Transverse colon (tissue), 4 donors: ENCODE measurements around the gene RPL15. TPM values are rescaled to one million over a fixed set of nuclear protein-coding genes. Genes with fewer than 3 reads are reported as not detected.
"Not testable (repeated sequence)": the region's sequence is repeated elsewhere in the genome, so short reads cannot be mapped to it uniquely, and the experiment has no call there.

Experiments
- DNase-seq: peaks from one replicate; pipeline ENCODE4 v3.0.0-alpha.2; 2019
- H3K27ac ChIP-seq, 4 donors: fragments of 200-600 bp; sonication (generic); 2 replicates each; pipeline ENCODE4 v1.5.1; 2016 to 2018; ENCODE audit warnings: inconsistent platforms in 4 of 4
- H3K27me3 ChIP-seq: fragments of 200-600 bp; sonication (generic); 2 replicates; pipeline ENCODE4 v1.5.1; 2017; ENCODE audit warnings: inconsistent platforms
- H3K36me3 ChIP-seq, 4 donors: fragments of 200-600 bp; sonication (generic); 2 replicates each; pipeline ENCODE4 v1.5.1; 2017 to 2019; ENCODE audit warnings: inconsistent platforms in 4 of 4
- H3K4me1 ChIP-seq, 4 donors: fragments of 200-600 bp; sonication (generic); 2 replicates each; pipeline ENCODE4 v1.5.1; 2017 to 2020; ENCODE audit warnings: inconsistent platforms in 4 of 4
- H3K4me3 ChIP-seq, 4 donors: fragments of 200-600 bp; sonication (generic); 1 replicate in 1 of 4; 2 replicates in 3 of 4; pipeline versions ENCODE4 v1.5.1 to v1.6.1; 2017 to 2019; ENCODE audit warnings: inconsistent platforms in 4 of 4
- H3K9me3 ChIP-seq, 2 donors: fragments of 200-600 bp; sonication (generic); 2 replicates each; pipeline ENCODE4 v1.5.1; 2017 to 2019; ENCODE audit warnings: inconsistent platforms in 2 of 2
- CTCF ChIP-seq, 5 experiments: fragments of 200-600 bp in 3 of 5; fragments of 450-650 bp in 2 of 5; sonication (generic) in 3 of 5; IDR thresholded peaks; 1 replicate in 2 of 5; 2 replicates in 3 of 5; pipeline ENCODE4 v1.5.1; 2016 to 2017; ENCODE audit warnings: antibody characterized with exemption in 5 of 5, inconsistent platforms in 3 of 5, mild to moderate bottlenecking in 2 of 5, moderate library complexity in 1 of 5
- EP300 ChIP-seq: sonication (generic); formaldehyde crosslinking; IDR thresholded peaks from one replicate; pipeline ENCODE4 v1.6.1; 2017; ENCODE audit warnings: antibody characterized with exemption, low read depth
- POLR2A ChIP-seq: fragments of 450-650 bp; IDR thresholded peaks from one replicate; pipeline ENCODE4 v1.6.1; 2016; ENCODE audit warnings: antibody characterized with exemption, mild to moderate bottlenecking, moderate library complexity
- POLR2AphosphoS5 ChIP-seq, 3 donors: sonication (generic); formaldehyde crosslinking; IDR thresholded peaks; one replicate each; pipeline ENCODE4 v1.6.1; 2016; ENCODE audit warnings: antibody characterized with exemption in 3 of 3
- WGBS, 2 donors: methylation state at CpG; one replicate each; pipeline ENCODE4 v1.1.5; 2018; ENCODE audit warnings: low coverage in 1 of 2; 5-methylcytosine and 5-hydroxymethylcytosine counted together
- in situ Hi-C, 4 donors: fragments of 200-750 bp; cut with MboI; loops; one replicate each; pipeline versions ENCODE4 v1.15.0 to v1.15.1; 2017; ENCODE audit warnings: low sequenced_read_pairs in 3 of 4, low pct_ligation_motif_present in 1 of 4, low pct_unique_long_range_greater_than_20kb in 1 of 4
- intact Hi-C: fragments of 100-400 bp; cut with DNase I; formaldehyde crosslinking; loops from one replicate; pipeline ENCODE4 v1.15.1; 2023; ENCODE audit warnings: low total_unique reads
- total RNA-seq, 4 donors: library from RNA; depleted of rRNA; stranded (reverse); fragments of >200 nt; gene quantifications; one replicate each; pipeline ENCODE4 v1.1.0, GENCODE V29; 2016

RPL15 gene
- total RNA-seq, 4 donors from 2014 or later, result 443 to 1,500 (median 1,074) TPM

GRCh38 chr3:23915537-23916108 lies 1.3 kb upstream of the RPL15 start:
- intact Hi-C loops (no loop called here), in situ Hi-C loops (no loop called here)
- H3K27ac ChIP-seq, result peak overlapping the region in 2 of 4 donors; percentile 93 to 97
- TF ChIP-seq POLR2AphosphoS5 (IDR thresholded peaks at IDR 0.05) (no peak), CTCF (IDR thresholded peaks at IDR 0.05) (no peak), EP300 (no peak), POLR2A (no peak)
- H3K4me1 ChIP-seq, result peaks cover 12 to 49% (median 25%) of the 10 kb centered on the region in 4 donors
- no peak for DNase-seq
- no peaks in the 10 kb centered on the region for H3K27me3 ChIP-seq
- H3K4me3 ChIP-seq, result peak overlapping the region in 3 of 4 donors; percentile 70 to 97 (median 73)
- H3K9me3 ChIP-seq, result no peaks in the 10 kb centered on the region
- peaks cover 0 to 13% (median 0%) of the 10 kb centered on the region in 4 donors for H3K36me3 ChIP-seq
- WGBS, 2 donors, result 56 to 70% methylated on average over 6 to 7 of the region's 7 CpGs

GRCh38 chr3:23916152-23916885 lies 613 bp upstream of the RPL15 start:
- peak overlapping the region; percentile 70 to 97 (median 72) for H3K4me3 ChIP-seq
- TF ChIP-seq POLR2AphosphoS5 (IDR thresholded peaks at IDR 0.05) (no peak), CTCF (IDR thresholded peaks at IDR 0.05) (no peak), EP300 (no peak), POLR2A (no peak)
- 4 to 23% methylated on average over 6 to 22 of the region's 48 CpGs for WGBS, 2 donors
- no peaks in the 10 kb centered on the region for H3K27me3 ChIP-seq
- peaks cover 12 to 55% (median 25%) of the 10 kb centered on the region in 4 donors for H3K4me1 ChIP-seq
- peak overlapping the region; percentile 93 to 97 (median 94) for H3K27ac ChIP-seq
- intact Hi-C loops (no loop called here), in situ Hi-C loops (no loop called here)
- no peak for DNase-seq
- H3K36me3 ChIP-seq, result peaks cover 0 to 15% (median 0%) of the 10 kb centered on the region in 4 donors
- no peaks in the 10 kb centered on the region for H3K9me3 ChIP-seq

- DNase-seq, result peak; percentile 75
- peaks cover 0 to 15% (median 0%) of the 10 kb centered on the region in 4 donors for H3K36me3 ChIP-seq
- peaks cover 12 to 55% (median 25%) of the 10 kb centered on the region in 4 donors for H3K4me1 ChIP-seq
- peak overlapping the region; percentile 93 to 97 (median 94) for H3K27ac ChIP-seq
- 0 to 1% methylated on average over 1 to 20 of the region's 21 CpGs for WGBS, 2 donors
- in situ Hi-C loops, H3K9me3 ChIP-seq, H3K27me3 ChIP-seq, intact Hi-C loops: not testable (repeated sequence)
- H3K4me3 ChIP-seq, result peak overlapping the region; percentile 70 to 97 (median 75)
These were observed 859 bp downstream of the RPL15 start for GRCh38 chr3:23917679-23918303.

- H3K27me3 ChIP-seq, DNase-seq, intact Hi-C loops, H3K9me3 ChIP-seq, in situ Hi-C loops: not testable (repeated sequence)
- Histone ChIP-seq H3K4me3 (peak overlapping the region; percentile 70 to 97 (median 75)), H3K36me3 (peaks cover 0 to 15% (median 0%) of the 10 kb centered on the region in 4 donors), H3K4me1 (peaks cover 12 to 55% (median 25%) of the 10 kb centered on the region in 4 donors), H3K27ac (peak overlapping the region; percentile 93 to 97 (median 94))
- 12 to 18% methylated on average over 7 to 12 of the region's 12 CpGs for WGBS, 2 donors
These were observed 1.4 kb downstream of the RPL15 start for GRCh38 chr3:23918331-23918730.

- 53 to 58% methylated on average over 2 of the region's 2 CpGs for WGBS, 2 donors
- TF ChIP-seq EP300, result no peak
- TF ChIP-seq CTCF (IDR thresholded peaks at IDR 0.05), result no peak
- no peak for TF ChIP-seq POLR2AphosphoS5 (IDR thresholded peaks at IDR 0.05)
- TF ChIP-seq POLR2A, result no peak
- peaks cover 0 to 15% (median 0%) of the 10 kb centered on the region in 4 donors for H3K36me3 ChIP-seq
- no peak overlapping the region for H3K27ac ChIP-seq
- H3K4me1 ChIP-seq, result peaks cover 12 to 47% (median 25%) of the 10 kb centered on the region in 4 donors
- H3K4me3 ChIP-seq, result no peak overlapping the region
- in situ Hi-C loops (no loop called here), intact Hi-C loops (no loop called here)
- no peaks in the 10 kb centered on the region for H3K9me3 ChIP-seq
- H3K27me3 ChIP-seq, result no peaks in the 10 kb centered on the region
- no peak for DNase-seq
These were observed 2.7 kb downstream of the RPL15 start for GRCh38 chr3:23919628-23920027.
